MCF 10A (cell line): Measurements from ENCODE around the gene ODC1. TPM values are rescaled to one million over a fixed set of nuclear protein-coding genes. Genes with fewer than 3 reads are reported as not detected.

Experiments used
- BruUV-seq: library from RNA; stranded (reverse); fragments of 400-500 nt; replicated peaks from 2 replicates; lab custom pipeline; 2021; lab: Mats Ljungman, UMichigan
- CTCF ChIA-PET: fragments of 300-600 bp; sonication (Branson Sonifier 250); formaldehyde crosslinking; extraction: SDS; loops from one replicate; lab custom pipeline; 2021; ENCODE audit warnings: antibody characterized with exemption, inconsistent platforms; lab: Yijun Ruan, JAX
- POLR2A ChIA-PET: fragments of 300-600, 350-650 bp; sonication (Branson Sonifier 250); formaldehyde crosslinking; extraction: SDS; loops from one replicate; lab custom pipeline; 2020; ENCODE audit warnings: antibody characterized with exemption, inconsistent platforms; lab: Yijun Ruan, JAX
- DNase-seq: peaks from one replicate; pipeline ENCODE4 v3.0.0-alpha.2; 2018; ENCODE audit not compliant: unreplicated experiment
- H3K27ac Mint-ChIP-seq: one replicate; pipeline ENCODE4 v1.8.0; 2022; ENCODE audit warnings: mild to moderate bottlenecking, low read depth, mixed read lengths; ENCODE audit not compliant: unreplicated experiment
- H3K27me3 Mint-ChIP-seq: one replicate; pipeline ENCODE4 v1.8.0; 2022; ENCODE audit warnings: mixed read lengths; ENCODE audit not compliant: insufficient read depth, unreplicated experiment
- H3K36me3 Mint-ChIP-seq: one replicate; pipeline ENCODE4 v1.8.0; 2022; ENCODE audit warnings: mild to moderate bottlenecking, moderate library complexity, mixed read lengths; ENCODE audit not compliant: insufficient read depth, unreplicated experiment
- H3K4me1 Mint-ChIP-seq: one replicate; pipeline ENCODE4 v1.8.0; 2022; ENCODE audit warnings: mixed read lengths; ENCODE audit not compliant: insufficient read depth, unreplicated experiment
- H3K4me3 Mint-ChIP-seq: one replicate; pipeline ENCODE4 v1.8.0; 2022; ENCODE audit warnings: mild to moderate bottlenecking, moderate library complexity, mixed read lengths; ENCODE audit not compliant: unreplicated experiment
- H3K9me3 Mint-ChIP-seq: one replicate; pipeline ENCODE4 v1.8.0; 2022; ENCODE audit warnings: mixed read lengths; ENCODE audit not compliant: unreplicated experiment
- CTCF ChIP-seq: fragments of 200-600 bp; IDR thresholded peaks from one replicate; pipeline ENCODE4 v1.8.0; 2022; ENCODE audit warnings: antibody characterized with exemption, mild to moderate bottlenecking; ENCODE audit not compliant: unreplicated experiment
- intact Hi-C: fragments of 100-400 bp; cut with micrococcal nuclease; formaldehyde crosslinking; loops from 2 replicates; pipeline ENCODE4 v1.14.1; 2022
- total RNA-seq: library from RNA; stranded (reverse); gene quantifications from 2 replicates; pipeline ENCODE4 v1.2.3, GENCODE V29; 2022

The ODC1 gene
- total RNA-seq, 1 experiment from 2014 or later: 341 TPM

- ChIA-PET CTCF (no interaction called here), POLR2A (no interaction called here)
- Mint-ChIP-seq H3K36me3 (peaks cover 7% of the 10 kb centered on the region), H3K27me3 (peaks cover 10% of the 10 kb centered on the region), H3K4me3 (peak overlapping the region; percentile 45), H3K27ac (no peak overlapping the region), H3K4me1 (peaks cover 21% of the 10 kb centered on the region), H3K9me3 (no peaks in the 10 kb centered on the region)
- BruUV-seq: no TSS peak
- no peak for TF ChIP-seq CTCF
- DNase-seq: no peak
- intact Hi-C loops: loop anchor here (10.0 kb wide), 1 partner anchor 79 kb away; no protein-coding TSS in a partner anchor
These were observed 47.3 kb upstream of the ODC1 start for GRCh38 chr2:10495311-10495987.

- TF ChIP-seq CTCF: no peak
- BruUV-seq: no TSS peak
- Mint-ChIP-seq H3K27me3 (peaks cover 10% of the 10 kb centered on the region), H3K27ac (no peak overlapping the region), H3K9me3 (no peaks in the 10 kb centered on the region), H3K4me1 (peaks cover 27% of the 10 kb centered on the region), H3K36me3 (peaks cover 7% of the 10 kb centered on the region), H3K4me3 (peak overlapping the region; percentile 45)
- ChIA-PET POLR2A (interaction anchor here (0.9 to 1.9 kb wide), 6 partner anchors 10 to 49 kb away, joined by 3 to 9 read pairs (median 5); no protein-coding TSS in a partner anchor), CTCF (interaction anchor here (1.2 kb wide), 1 partner anchor 29 kb away, joined by 4 read pairs; no protein-coding TSS in a partner anchor)
- intact Hi-C loops: loop anchor here (10.0 kb wide), 1 partner anchor 80 kb away; no protein-coding TSS in a partner anchor
- no peak for DNase-seq
These were observed 46.4 kb upstream of the ODC1 start for GRCh38 chr2:10494351-10495066.

- H3K27ac Mint-ChIP-seq: peak overlapping the region; percentile 77
- peaks cover 27% of the 10 kb centered on the region for H3K4me1 Mint-ChIP-seq
- BruUV-seq: no TSS peak
- H3K9me3 Mint-ChIP-seq: no peaks in the 10 kb centered on the region
- peaks cover 7% of the 10 kb centered on the region for H3K36me3 Mint-ChIP-seq
- DNase-seq: peak; percentile 98
- no peak for TF ChIP-seq CTCF
- ChIA-PET CTCF (interaction anchor here (0.6 to 1.2 kb wide), 2 partner anchors 30 to 228 kb away, joined by 3 to 4 read pairs; no protein-coding TSS in a partner anchor), POLR2A (interaction anchor here (0.7 to 1.9 kb wide), 9 partner anchors 9 to 169 kb away, joined by 3 to 9 read pairs (median 4); partner anchors contain the start of gene ODC1)
- H3K27me3 Mint-ChIP-seq: peaks cover 15% of the 10 kb centered on the region
- intact Hi-C loops: loop anchor here (2.0 to 10.0 kb wide), 3 partner anchors 21 to 81 kb away; no protein-coding TSS in a partner anchor
- H3K4me3 Mint-ChIP-seq: no peak overlapping the region
These were observed 45.6 kb upstream of the ODC1 start for GRCh38 chr2:10493634-10494281.
